Activated T-helper 1 cell treated with anti-CD3 and anti-CD28 coated beads, Interleukin-2, amount 50 U/mL, for 16 hours (primary cell): ENCODE measurements around the gene RXRB.
A peak's percentile ranks its signal among the peaks of the same experiment; 100 is the strongest.
"Not testable (repeated sequence)": the region's sequence is repeated elsewhere in the genome, so short reads cannot be mapped to it uniquely, and the experiment has no call there.

Experiments used
- DNase-seq, 2 donors: peaks; one replicate each; pipeline ENCODE4 v3.0.0-alpha.2; 2020; ENCODE audit warnings: low read depth in 1 of 2, low spot score in 1 of 2

RXRB gene

GRCh38 chr6:33164665-33165373 is 35.6 kb downstream of the RXRB start:
- DNase-seq, result no peak

GRCh38 chr6:33164176-33164575 is 36.3 kb downstream of the RXRB start:
- no peak for DNase-seq

- no peak for DNase-seq
These were observed 36.9 kb downstream of the RXRB start for GRCh38 chr6:33163540-33163939.

- DNase-seq, result peak; percentile 68 to 72
These were observed 38.8 kb downstream of the RXRB start for GRCh38 chr6:33161354-33162331.

- DNase-seq, result no peak
These were observed 39.6 kb downstream of the RXRB start for GRCh38 chr6:33160728-33161344.

GRCh38 chr6:33160096-33160495 is 40.4 kb downstream of the RXRB start:
- no peak for DNase-seq

GRCh38 chr6:33156964-33157363 is 43.5 kb downstream of the RXRB start:
- no peak for DNase-seq

GRCh38 chr6:33156561-33156960 is 43.9 kb downstream of the RXRB start:
- DNase-seq, result no peak

GRCh38 chr6:33154349-33154748 is 46.1 kb downstream of the RXRB start:
- no peak for DNase-seq

- DNase-seq, result no peak
These were observed 49.4 kb downstream of the RXRB start for GRCh38 chr6:33151050-33151449.

GRCh38 chr6:33150560-33150959 is 49.9 kb downstream of the RXRB start:
- not testable (repeated sequence) for DNase-seq

- DNase-seq, result no peak
These were observed 52.4 kb downstream of the RXRB start for GRCh38 chr6:33147807-33148666.

- no peak for DNase-seq
These were observed 56.1 kb downstream of the RXRB start for GRCh38 chr6:33144373-33144772.
